CD4-positive, CD25-positive, alpha-beta regulatory T cell (primary cell): ENCODE data around the gene BMP8B. TPM values are rescaled to one million over a fixed set of nuclear protein-coding genes. Genes with fewer than 3 reads are reported as not detected.

ENCODE experiments used
- polyA plus RNA-seq, 4 donors: library from polyadenylated mRNA; unstranded; fragments of 300-500 nt; fragmentation: Illumina TruSeq; gene quantifications; one replicate each; pipeline ENCODE4 v1.2.3, GENCODE V29; 2021
- total RNA-seq: library from RNA; stranded (reverse); gene quantifications from one replicate; pipeline ENCODE4 v1.2.3, GENCODE V29; 2022

The BMP8B gene
- total and polyA plus RNA-seq, 5 donors from 2014 or later, result 0.05 to 0.39 (median 0.10) TPM; not detected in 1

Other genes with a start within 250 kb of the BMP8B start
- 236 TPM for gene PABPC4, start 212.1 kb downstream of the BMP8B start, total RNA-seq
- gene PABPC4, start 212.1 kb downstream of the BMP8B start, polyA plus RNA-seq, result 10 to 100 TPM; 17.0 to 28.3 (median 21.3) TPM
- gene HEYL, start 149.2 kb downstream of the BMP8B start, total RNA-seq, result 0.25 TPM
- not detected for gene HEYL, start 149.2 kb downstream of the BMP8B start, polyA plus RNA-seq
- gene NT5C1A, start 116.8 kb downstream of the BMP8B start, total RNA-seq, result 0.47 TPM
- under 1 TPM in 1 of 4 donors, not detected in 3; 0.37 TPM for gene NT5C1A, start 116.8 kb downstream of the BMP8B start, polyA plus RNA-seq
- 13.8 TPM for gene HPCAL4, start 97.4 kb downstream of the BMP8B start, total RNA-seq
- 10 to 100 TPM in 3 of 4 donors, 1 to 10 TPM in 1; 9.5 to 19.7 (median 12.5) TPM for gene HPCAL4, start 97.4 kb downstream of the BMP8B start, polyA plus RNA-seq
- gene PPIE, start 50.0 kb downstream of the BMP8B start, total RNA-seq, result 36.8 TPM
- gene PPIE, start 50.0 kb downstream of the BMP8B start, polyA plus RNA-seq, result 100 to 1,000 TPM in 1 of 4 donors, 10 to 100 TPM in 3; 90.5 to 118 (median 94.1) TPM
- gene OXCT2, start 17.5 kb downstream of the BMP8B start, total RNA-seq, result not detected
- gene OXCT2, start 17.5 kb downstream of the BMP8B start, polyA plus RNA-seq, result not detected
- gene TRIT1, start 94.6 kb upstream of the BMP8B start, total RNA-seq, result 13.7 TPM
- 10 to 100 TPM in 3 of 4 donors, 1 to 10 TPM in 1; 9.4 to 14.7 (median 12.4) TPM for gene TRIT1, start 94.6 kb upstream of the BMP8B start, polyA plus RNA-seq
- gene MYCL, start 113.1 kb upstream of the BMP8B start, total RNA-seq, result not detected
- under 1 TPM in 1 of 4 donors, not detected in 3; 0.13 TPM for gene MYCL, start 113.1 kb upstream of the BMP8B start, polyA plus RNA-seq
- 3.7 TPM for gene MFSD2A, start 166.3 kb upstream of the BMP8B start, total RNA-seq
- gene MFSD2A, start 166.3 kb upstream of the BMP8B start, polyA plus RNA-seq, result under 1 TPM in 2 of 4 donors, not detected in 2; 0.27 to 0.39 TPM